HEK293 (cell line): ENCODE results near the gene BBS12.

Experiments
- ATF2 ChIP-seq: fragments of 450-650 bp; formaldehyde crosslinking; IDR thresholded peaks from 2 replicates; pipeline ENCODE4 v1.5.1; 2016; ENCODE audit warnings: missing biosample characterization, missing genetic modification characterization, low read depth
- YY1 ChIP-seq: fragments of 450-650 bp; formaldehyde crosslinking; IDR thresholded peaks from 2 replicates; pipeline ENCODE4 v1.5.1; 2018; ENCODE audit warnings: missing biosample characterization, missing genetic modification characterization
- ZBTB26 ChIP-seq: fragments of 450-650 bp; formaldehyde crosslinking; optimal IDR thresholded peaks from 2 replicates; pipeline ENCODE3; 2016; ENCODE audit warnings: missing biosample characterization, mild to moderate bottlenecking, missing genetic modification characterization
- ZNF391 ChIP-seq: fragments of 450-650 bp; formaldehyde crosslinking; IDR thresholded peaks from 2 replicates; pipeline ENCODE4 v1.5.1; 2016; ENCODE audit warnings: low read depth, missing biosample characterization, missing genetic modification characterization, borderline replicate concordance
- ZNF488 ChIP-seq: fragments of 450-650 bp; formaldehyde crosslinking; IDR thresholded peaks from 2 replicates; pipeline ENCODE4 v1.5.1; 2016; ENCODE audit warnings: missing biosample characterization, missing genetic modification characterization

- TF ChIP-seq ZNF391 (tag by site-specific recombination) (no peak), ZNF488 (tag by site-specific recombination) (no peak), YY1 (no peak), ATF2 (tag by site-specific recombination) (no peak), ZBTB26 (tag by site-specific recombination) (no peak)
Measured at GRCh38 chr4:122732329-122733026, at the start of gene BBS12.
